Measurements from ENCODE around the gene LCE4A.

LCE4A gene

DNA sequence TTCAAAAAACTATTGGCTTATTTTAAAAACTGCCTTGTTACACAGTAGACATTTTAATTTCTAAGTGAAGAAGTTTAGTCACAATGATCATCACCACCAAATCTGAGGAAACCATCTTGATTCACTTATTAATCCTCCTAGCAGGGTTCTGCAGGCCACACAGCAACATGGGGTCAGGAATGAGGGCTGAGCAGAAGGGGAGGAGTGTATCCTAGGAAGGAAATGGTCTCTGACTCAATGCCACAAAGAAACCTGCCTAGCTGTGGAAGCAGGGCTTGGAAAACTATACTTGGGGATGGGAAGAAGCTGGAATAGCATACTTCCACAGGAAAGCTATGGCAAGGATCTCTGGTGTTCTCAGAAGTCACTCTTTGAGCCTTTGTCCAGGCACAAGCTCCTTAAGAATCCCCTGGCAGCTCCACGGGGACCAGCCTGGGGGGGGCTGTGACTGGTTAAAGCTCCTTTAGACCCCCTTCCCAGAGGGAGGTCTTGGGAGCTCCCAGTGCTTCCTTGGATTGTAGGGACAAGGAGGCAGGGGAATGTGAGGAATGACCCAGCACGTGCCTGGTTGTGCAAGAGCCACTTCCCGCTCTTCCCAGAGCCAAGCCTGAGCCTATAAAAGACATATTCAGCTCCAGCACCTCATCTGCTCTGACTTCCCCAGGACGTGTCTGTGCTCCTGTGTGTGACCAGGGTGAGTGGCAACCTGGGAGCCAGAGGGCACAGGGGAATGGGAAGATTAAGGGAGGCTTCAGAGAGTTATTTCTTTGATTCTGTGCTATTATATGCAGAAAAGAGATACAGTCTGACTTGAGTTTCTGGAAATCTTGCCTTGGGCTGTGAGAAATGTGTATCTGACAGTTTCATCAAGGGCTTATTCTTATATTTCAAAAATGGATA, 10.0 kb upstream of the LCE4A start, which contains the start of gene LCE2A:
Gene LCE2A, plus strand, starts transcription at position 645 of the 900 bp plus-strand sequence. CDS start 557 bp downstream, outside the sequence.
- H3K9ac ChIP-seq (ENCODE audit: low read depth in 1 of 2, low read length in 2 of 2) = no peak within 1 kb of the TSS
- no peaks in the 10 kb centered on the region for H3K9me3 ChIP-seq (ENCODE audit: control insufficient read depth in 2 of 2, low read length in 2 of 2)
- no peaks in the 10 kb centered on the region for H3K4me1 ChIP-seq (ENCODE audit: control insufficient read depth in 2 of 2, insufficient read depth in 2 of 2, low read length in 2 of 2)
- no peak within 1 kb of the TSS for H3K4me3 ChIP-seq (ENCODE audit: low read length in 2 of 2)
- no peaks in the 10 kb centered on the region for H3K27me3 ChIP-seq (ENCODE audit: control insufficient read depth in 2 of 2, insufficient read depth in 2 of 2, low read length in 2 of 2)
- H3K36me3 ChIP-seq (ENCODE audit: control insufficient read depth in 2 of 2, insufficient read depth in 2 of 2, low read length in 2 of 2) = no peaks in the 10 kb centered on the region
- H3K27ac ChIP-seq (ENCODE audit: low read depth in 2 of 2, low read length in 2 of 2) = no peak within 1 kb of the TSS

DNA sequence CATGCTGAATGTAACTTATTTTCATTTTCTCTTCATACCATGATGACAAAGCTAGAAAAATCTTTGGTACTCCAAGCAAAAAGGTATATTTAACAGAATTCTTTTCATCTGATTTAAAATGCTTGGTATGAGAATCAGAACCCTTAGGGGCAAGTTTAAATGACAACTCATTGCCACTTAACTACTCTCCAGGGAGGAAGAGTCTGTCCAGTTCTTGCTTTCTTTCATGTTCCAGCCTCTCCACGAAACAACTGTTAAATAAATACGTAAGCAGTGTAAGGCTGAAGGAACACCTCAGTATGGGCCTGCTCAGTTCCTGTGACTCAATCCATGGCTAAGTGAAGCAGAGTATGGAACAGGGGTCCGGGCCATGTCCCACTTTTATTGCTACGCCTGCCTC, 8.2 kb upstream of the LCE4A start:
- H3K27ac ChIP-seq (ENCODE audit: low read depth in 2 of 2, low read length in 2 of 2) = no peak overlapping the region
- no peaks in the 10 kb centered on the region for H3K27me3 ChIP-seq (ENCODE audit: control insufficient read depth in 2 of 2, insufficient read depth in 2 of 2, low read length in 2 of 2)
- H3K9ac ChIP-seq (ENCODE audit: low read depth in 1 of 2, low read length in 2 of 2) = no peak overlapping the region
- no peak overlapping the region for H3K4me3 ChIP-seq (ENCODE audit: low read length in 2 of 2)
- H3K4me1 ChIP-seq (ENCODE audit: control insufficient read depth in 2 of 2, insufficient read depth in 2 of 2, low read length in 2 of 2) = no peaks in the 10 kb centered on the region
- H3K36me3 ChIP-seq (ENCODE audit: control insufficient read depth in 2 of 2, insufficient read depth in 2 of 2, low read length in 2 of 2) = no peaks in the 10 kb centered on the region
- no peaks in the 10 kb centered on the region for H3K9me3 ChIP-seq (ENCODE audit: control insufficient read depth in 2 of 2, low read length in 2 of 2)

DNA sequence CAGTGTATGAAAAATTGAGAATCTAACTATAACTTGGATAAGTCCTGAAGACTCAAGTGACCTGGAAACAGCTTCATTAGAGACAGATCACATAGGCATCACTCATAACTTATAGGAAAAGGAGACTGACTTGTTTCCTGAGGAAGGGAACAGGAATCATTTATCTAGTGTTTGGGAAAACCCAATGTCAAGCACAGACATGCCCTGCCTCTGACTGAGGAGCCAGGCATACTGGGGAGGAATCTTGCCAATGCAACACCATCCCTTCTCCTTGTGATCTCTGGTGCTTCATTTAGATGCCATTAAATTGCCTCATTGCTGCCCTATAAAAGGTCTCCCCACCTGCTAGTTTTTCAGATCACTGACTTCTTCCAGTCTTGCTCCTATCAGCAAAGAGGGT, 10.3 kb downstream of the LCE4A start:
- Histone ChIP-seq H3K4me1 (ENCODE audit: control insufficient read depth in 2 of 2, insufficient read depth in 2 of 2, low read length in 2 of 2) (no peaks in the 10 kb centered on the region), H3K27me3 (ENCODE audit: control insufficient read depth in 2 of 2, insufficient read depth in 2 of 2, low read length in 2 of 2) (no peaks in the 10 kb centered on the region), H3K9ac (ENCODE audit: low read depth in 1 of 2, low read length in 2 of 2) (no peak overlapping the region), H3K9me3 (ENCODE audit: control insufficient read depth in 2 of 2, low read length in 2 of 2) (no peaks in the 10 kb centered on the region), H3K4me3 (ENCODE audit: low read length in 2 of 2) (no peak overlapping the region), H3K36me3 (ENCODE audit: control insufficient read depth in 2 of 2, insufficient read depth in 2 of 2, low read length in 2 of 2) (no peaks in the 10 kb centered on the region), H3K27ac (ENCODE audit: low read depth in 2 of 2, low read length in 2 of 2) (no peak overlapping the region)

DNA sequence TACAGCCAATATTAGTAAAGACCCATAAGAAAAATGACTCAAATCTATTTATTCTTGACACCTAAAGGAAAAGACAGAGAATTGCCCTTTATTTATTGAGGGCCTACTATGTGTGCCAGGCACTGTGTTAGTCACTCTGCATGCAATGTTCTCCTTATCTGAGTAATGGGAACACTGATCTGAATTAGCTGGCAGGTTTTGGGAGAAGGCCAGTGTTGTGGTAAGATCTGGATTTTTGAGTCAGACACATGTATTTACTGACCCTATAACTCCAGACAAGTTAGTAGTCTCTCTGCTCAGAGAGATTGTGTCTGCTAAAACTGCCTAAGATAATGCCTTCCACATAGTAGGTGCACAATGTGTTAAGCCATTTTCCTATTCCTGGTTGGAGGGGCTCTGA, 17.3 kb downstream of the LCE4A start:
- no peaks in the 10 kb centered on the region for H3K9me3 ChIP-seq (ENCODE audit: control insufficient read depth in 2 of 2, low read length in 2 of 2)
- H3K9ac ChIP-seq (ENCODE audit: low read depth in 1 of 2, low read length in 2 of 2) = no peak overlapping the region
- H3K27me3 ChIP-seq (ENCODE audit: control insufficient read depth in 2 of 2, insufficient read depth in 2 of 2, low read length in 2 of 2) = no peaks in the 10 kb centered on the region
- H3K4me1 ChIP-seq (ENCODE audit: control insufficient read depth in 2 of 2, insufficient read depth in 2 of 2, low read length in 2 of 2) = no peaks in the 10 kb centered on the region
- no peaks in the 10 kb centered on the region for H3K36me3 ChIP-seq (ENCODE audit: control insufficient read depth in 2 of 2, insufficient read depth in 2 of 2, low read length in 2 of 2)
- no peak overlapping the region for H3K4me3 ChIP-seq (ENCODE audit: low read length in 2 of 2)
- no peak overlapping the region for H3K27ac ChIP-seq (ENCODE audit: low read depth in 2 of 2, low read length in 2 of 2)

DNA sequence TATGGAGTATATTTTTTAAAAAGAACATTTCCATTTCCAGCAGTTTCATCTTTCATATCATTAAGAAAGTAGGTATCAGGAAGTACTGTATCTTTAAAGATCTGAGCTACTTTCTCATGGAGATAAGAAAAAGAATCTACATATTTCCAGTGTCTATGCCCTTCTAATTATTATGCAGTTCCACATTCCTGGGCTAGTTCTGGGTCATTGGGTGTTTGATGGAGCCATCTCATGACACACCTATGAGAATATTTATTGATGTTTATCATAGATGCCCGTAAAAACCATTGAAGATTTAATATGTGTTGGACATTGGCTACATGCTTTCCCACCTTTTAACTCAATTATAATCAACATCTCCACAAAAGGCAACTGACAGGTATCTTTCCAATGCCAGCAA, 21.0 kb downstream of the LCE4A start:
- H3K27me3 ChIP-seq (ENCODE audit: control insufficient read depth in 2 of 2, insufficient read depth in 2 of 2, low read length in 2 of 2) = no peaks in the 10 kb centered on the region
- H3K4me3 ChIP-seq (ENCODE audit: low read length in 2 of 2) = no peak overlapping the region
- no peaks in the 10 kb centered on the region for H3K9me3 ChIP-seq (ENCODE audit: control insufficient read depth in 2 of 2, low read length in 2 of 2)
- H3K4me1 ChIP-seq (ENCODE audit: control insufficient read depth in 2 of 2, insufficient read depth in 2 of 2, low read length in 2 of 2) = no peaks in the 10 kb centered on the region
- no peak overlapping the region for H3K27ac ChIP-seq (ENCODE audit: low read depth in 2 of 2, low read length in 2 of 2)
- no peak overlapping the region for H3K9ac ChIP-seq (ENCODE audit: low read depth in 1 of 2, low read length in 2 of 2)
- no peaks in the 10 kb centered on the region for H3K36me3 ChIP-seq (ENCODE audit: control insufficient read depth in 2 of 2, insufficient read depth in 2 of 2, low read length in 2 of 2)

DNA sequence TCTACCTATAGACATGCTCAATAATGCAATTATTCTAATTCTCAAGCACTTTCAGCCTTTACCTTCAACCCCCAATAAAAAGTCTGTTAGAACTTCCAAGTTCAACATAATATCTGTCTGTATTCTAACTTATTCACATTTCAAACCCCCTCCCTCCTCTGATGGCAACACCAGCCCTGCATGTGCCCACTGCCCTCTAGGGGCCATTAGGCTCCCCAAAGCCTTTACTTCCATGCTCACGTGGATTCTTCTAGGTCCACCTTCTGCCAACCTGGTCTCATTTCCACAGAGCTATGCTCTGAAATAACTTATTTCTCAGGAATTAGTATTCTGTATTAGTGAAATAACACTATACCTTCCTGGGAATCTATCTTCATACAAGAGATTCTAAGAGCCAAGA, 27.7 kb downstream of the LCE4A start:
- no peaks in the 10 kb centered on the region for H3K36me3 ChIP-seq (ENCODE audit: control insufficient read depth in 2 of 2, insufficient read depth in 2 of 2, low read length in 2 of 2)
- H3K27me3 ChIP-seq (ENCODE audit: control insufficient read depth in 2 of 2, insufficient read depth in 2 of 2, low read length in 2 of 2) = no peaks in the 10 kb centered on the region
- H3K27ac ChIP-seq (ENCODE audit: low read depth in 2 of 2, low read length in 2 of 2) = no peak overlapping the region
- no peaks in the 10 kb centered on the region for H3K4me1 ChIP-seq (ENCODE audit: control insufficient read depth in 2 of 2, insufficient read depth in 2 of 2, low read length in 2 of 2)
- no peak overlapping the region for H3K9ac ChIP-seq (ENCODE audit: low read depth in 1 of 2, low read length in 2 of 2)
- no peaks in the 10 kb centered on the region for H3K9me3 ChIP-seq (ENCODE audit: control insufficient read depth in 2 of 2, low read length in 2 of 2)
- no peak overlapping the region for H3K4me3 ChIP-seq (ENCODE audit: low read length in 2 of 2)

DNA sequence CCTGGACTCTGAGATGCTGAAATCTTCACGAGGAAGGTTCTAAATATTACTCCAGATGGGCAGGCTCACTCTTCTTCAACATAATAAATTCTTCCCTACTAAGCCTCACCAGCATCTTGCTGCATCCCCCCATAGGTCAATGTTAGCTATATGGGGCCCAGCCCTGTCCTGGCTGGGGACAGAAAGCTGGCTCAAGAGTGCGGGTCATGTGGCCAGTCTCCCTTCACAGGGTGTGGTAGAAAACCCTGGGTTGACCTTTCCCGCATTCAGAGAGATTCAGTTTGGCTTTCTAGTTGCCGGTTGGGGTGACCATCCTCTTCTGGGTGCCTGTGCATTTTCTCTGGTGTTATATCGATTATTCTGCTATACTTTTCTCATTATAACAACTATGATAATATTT, 30.0 kb downstream of the LCE4A start:
- Histone ChIP-seq H3K27me3 (ENCODE audit: control insufficient read depth in 2 of 2, insufficient read depth in 2 of 2, low read length in 2 of 2) (no peaks in the 10 kb centered on the region), H3K27ac (ENCODE audit: low read depth in 2 of 2, low read length in 2 of 2) (no peak overlapping the region), H3K4me1 (ENCODE audit: control insufficient read depth in 2 of 2, insufficient read depth in 2 of 2, low read length in 2 of 2) (no peaks in the 10 kb centered on the region), H3K4me3 (ENCODE audit: low read length in 2 of 2) (no peak overlapping the region), H3K9ac (ENCODE audit: low read depth in 1 of 2, low read length in 2 of 2) (no peak overlapping the region), H3K36me3 (ENCODE audit: control insufficient read depth in 2 of 2, insufficient read depth in 2 of 2, low read length in 2 of 2) (no peaks in the 10 kb centered on the region), H3K9me3 (ENCODE audit: control insufficient read depth in 2 of 2, low read length in 2 of 2) (no peaks in the 10 kb centered on the region)

DNA sequence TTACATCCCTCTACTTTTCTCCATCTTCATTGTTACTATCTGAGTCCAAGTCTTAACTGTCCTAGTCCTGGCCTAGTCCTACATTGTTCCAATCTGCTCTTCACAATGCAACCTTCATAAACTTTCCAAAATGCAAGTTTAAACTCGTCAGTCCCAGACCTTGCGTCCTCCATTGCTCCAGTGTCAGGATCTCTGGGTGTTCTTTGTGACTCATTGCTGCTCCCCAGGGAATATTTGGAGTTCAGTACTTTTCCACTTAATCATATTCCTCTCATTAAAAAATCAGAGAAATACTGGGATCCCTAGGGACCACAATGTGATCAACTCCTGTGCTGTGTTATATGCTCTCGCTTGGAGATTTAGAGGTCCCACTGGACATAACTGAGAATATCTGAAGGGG, 31.9 kb downstream of the LCE4A start:
- Histone ChIP-seq H3K9me3 (ENCODE audit: control insufficient read depth in 2 of 2, low read length in 2 of 2) (no peaks in the 10 kb centered on the region), H3K36me3 (ENCODE audit: control insufficient read depth in 2 of 2, insufficient read depth in 2 of 2, low read length in 2 of 2) (no peaks in the 10 kb centered on the region), H3K4me3 (ENCODE audit: low read length in 2 of 2) (no peak overlapping the region), H3K27me3 (ENCODE audit: control insufficient read depth in 2 of 2, insufficient read depth in 2 of 2, low read length in 2 of 2) (no peaks in the 10 kb centered on the region), H3K27ac (ENCODE audit: low read depth in 2 of 2, low read length in 2 of 2) (no peak overlapping the region), H3K9ac (ENCODE audit: low read depth in 1 of 2, low read length in 2 of 2) (no peak overlapping the region), H3K4me1 (ENCODE audit: control insufficient read depth in 2 of 2, insufficient read depth in 2 of 2, low read length in 2 of 2) (no peaks in the 10 kb centered on the region)

DNA sequence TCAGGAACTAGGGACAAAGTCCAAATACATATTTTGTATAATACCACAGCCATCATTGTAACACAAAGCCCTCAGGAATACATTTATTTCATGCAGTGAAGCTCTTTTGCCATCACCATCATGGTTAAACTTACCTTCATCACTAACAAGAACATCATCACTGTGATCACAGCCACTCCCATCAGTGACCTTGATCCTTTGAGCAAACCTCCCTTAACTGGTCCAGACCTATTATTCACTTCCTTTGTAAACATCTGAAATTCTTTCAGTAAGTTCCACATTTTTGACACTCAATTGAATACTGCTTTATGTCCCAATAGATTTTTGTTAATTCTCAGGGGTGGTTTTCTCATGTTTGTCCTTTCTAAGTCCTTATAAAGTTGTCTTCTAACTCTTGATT, 33.7 kb downstream of the LCE4A start:
- Histone ChIP-seq H3K9me3 (ENCODE audit: control insufficient read depth in 2 of 2, low read length in 2 of 2) (no peaks in the 10 kb centered on the region), H3K36me3 (ENCODE audit: control insufficient read depth in 2 of 2, insufficient read depth in 2 of 2, low read length in 2 of 2) (no peaks in the 10 kb centered on the region), H3K27me3 (ENCODE audit: control insufficient read depth in 2 of 2, insufficient read depth in 2 of 2, low read length in 2 of 2) (no peaks in the 10 kb centered on the region), H3K4me1 (ENCODE audit: control insufficient read depth in 2 of 2, insufficient read depth in 2 of 2, low read length in 2 of 2) (no peaks in the 10 kb centered on the region), H3K9ac (ENCODE audit: low read depth in 1 of 2, low read length in 2 of 2) (no peak overlapping the region), H3K27ac (ENCODE audit: low read depth in 2 of 2, low read length in 2 of 2) (no peak overlapping the region), H3K4me3 (ENCODE audit: low read length in 2 of 2) (no peak overlapping the region)

DNA sequence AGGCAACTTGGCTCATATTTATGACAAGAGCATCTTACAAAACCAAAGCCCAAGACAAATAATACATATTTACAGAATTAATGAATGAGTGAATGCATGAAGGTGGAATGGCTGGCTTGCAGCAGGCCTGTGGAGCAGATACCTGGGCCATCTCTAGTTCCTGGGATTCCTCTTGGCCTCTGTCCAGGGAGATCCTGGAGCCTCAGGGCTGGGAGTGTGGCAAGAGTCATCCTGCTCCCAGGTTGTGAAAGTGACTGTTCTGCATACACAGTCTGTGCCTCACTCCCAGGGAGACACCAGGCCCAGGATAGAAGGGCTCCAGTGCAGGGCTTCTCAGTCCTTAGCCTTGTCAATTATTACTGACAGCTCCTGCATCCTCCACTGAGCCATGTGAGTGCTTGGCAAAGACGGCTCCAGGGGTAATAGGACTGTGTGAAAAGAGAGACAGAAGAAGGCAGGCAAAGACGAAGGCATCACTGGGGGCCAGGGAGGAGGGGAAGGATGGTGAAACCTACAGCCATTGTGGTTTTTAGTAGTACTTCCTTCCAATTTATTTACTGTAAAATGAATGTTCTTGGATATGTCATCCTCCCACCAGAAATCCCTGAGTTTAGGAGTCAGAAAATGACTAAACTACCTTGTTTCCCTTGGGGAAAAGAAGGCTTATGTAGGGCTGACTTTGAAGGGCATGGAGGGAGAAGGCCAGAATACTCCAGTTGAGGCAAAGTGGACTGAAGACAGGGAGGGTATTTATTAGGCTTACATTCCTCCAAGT, 35.6 kb downstream of the LCE4A start:
- no peak overlapping the region for H3K9ac ChIP-seq (ENCODE audit: low read depth in 1 of 2, low read length in 2 of 2)
- no peaks in the 10 kb centered on the region for H3K4me1 ChIP-seq (ENCODE audit: control insufficient read depth in 2 of 2, insufficient read depth in 2 of 2, low read length in 2 of 2)
- no peaks in the 10 kb centered on the region for H3K27me3 ChIP-seq (ENCODE audit: control insufficient read depth in 2 of 2, insufficient read depth in 2 of 2, low read length in 2 of 2)
- no peaks in the 10 kb centered on the region for H3K9me3 ChIP-seq (ENCODE audit: control insufficient read depth in 2 of 2, low read length in 2 of 2)
- no peak overlapping the region for H3K4me3 ChIP-seq (ENCODE audit: low read length in 2 of 2)
- no peak overlapping the region for H3K27ac ChIP-seq (ENCODE audit: low read depth in 2 of 2, low read length in 2 of 2)
- no peaks in the 10 kb centered on the region for H3K36me3 ChIP-seq (ENCODE audit: control insufficient read depth in 2 of 2, insufficient read depth in 2 of 2, low read length in 2 of 2)

Data from mucosa of rectum (tissue), 2 donors.